GM10266 (cell line): ENCODE measurements around the gene TTC14.

ENCODE experiments used
- DNase-seq: peaks from one replicate; pipeline ENCODE4 v3.0.0; 2012; ENCODE audit errors: extremely low spot score
- CTCF ChIP-seq: IDR thresholded peaks from 2 replicates; pipeline ENCODE4 v1.5.1; 2012; ENCODE audit warnings: mild to moderate bottlenecking, low read depth; ENCODE audit not compliant: control insufficient read depth, insufficient read depth; ENCODE audit errors: missing control alignments

The TTC14 gene, protein sequence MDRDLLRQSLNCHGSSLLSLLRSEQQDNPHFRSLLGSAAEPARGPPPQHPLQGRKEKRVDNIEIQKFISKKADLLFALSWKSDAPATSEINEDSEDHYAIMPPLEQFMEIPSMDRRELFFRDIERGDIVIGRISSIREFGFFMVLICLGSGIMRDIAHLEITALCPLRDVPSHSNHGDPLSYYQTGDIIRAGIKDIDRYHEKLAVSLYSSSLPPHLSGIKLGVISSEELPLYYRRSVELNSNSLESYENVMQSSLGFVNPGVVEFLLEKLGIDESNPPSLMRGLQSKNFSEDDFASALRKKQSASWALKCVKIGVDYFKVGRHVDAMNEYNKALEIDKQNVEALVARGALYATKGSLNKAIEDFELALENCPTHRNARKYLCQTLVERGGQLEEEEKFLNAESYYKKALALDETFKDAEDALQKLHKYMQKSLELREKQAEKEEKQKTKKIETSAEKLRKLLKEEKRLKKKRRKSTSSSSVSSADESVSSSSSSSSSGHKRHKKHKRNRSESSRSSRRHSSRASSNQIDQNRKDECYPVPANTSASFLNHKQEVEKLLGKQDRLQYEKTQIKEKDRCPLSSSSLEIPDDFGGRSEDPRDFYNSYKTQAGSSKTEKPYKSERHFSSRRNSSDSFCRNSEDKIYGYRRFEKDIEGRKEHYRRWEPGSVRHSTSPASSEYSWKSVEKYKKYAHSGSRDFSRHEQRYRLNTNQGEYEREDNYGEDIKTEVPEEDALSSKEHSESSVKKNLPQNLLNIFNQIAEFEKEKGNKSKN

GRCh38 chr3:180601688-180602666 is at the start of gene TTC14:
Gene TTC14, plus strand, starts transcription at chr3:180602163. Its CDS starts 99 bp downstream, at chr3:180602262.
- DNase-seq: peak; percentile 96
- peak; percentile 56 for TF ChIP-seq CTCF

DNA sequence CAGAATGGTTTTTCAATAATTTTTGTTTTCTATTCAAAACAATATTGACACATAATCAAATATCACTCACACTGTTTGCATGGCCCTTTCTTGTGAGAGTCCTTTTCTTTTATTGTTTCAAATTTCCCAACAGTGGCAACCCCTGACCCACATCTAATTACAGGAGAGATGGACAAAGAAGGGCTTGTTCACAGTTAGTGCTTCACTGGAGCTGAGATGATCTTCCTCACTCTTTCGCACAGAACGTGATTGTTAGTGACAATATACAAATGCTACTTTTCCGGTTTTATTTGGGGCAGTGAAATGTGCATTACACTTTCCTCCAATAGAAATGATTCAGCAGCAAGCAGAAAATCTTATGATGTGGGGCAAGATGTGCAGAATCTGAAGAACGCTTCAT is 38.6 kb upstream of the TTC14 start:
- TF ChIP-seq CTCF: no peak
- no peak for DNase-seq

- DNase-seq: no peak
- TF ChIP-seq CTCF: no peak
Measured at GRCh38 chr3:180564676-180565075, 37.3 kb upstream of the TTC14 start.

DNA sequence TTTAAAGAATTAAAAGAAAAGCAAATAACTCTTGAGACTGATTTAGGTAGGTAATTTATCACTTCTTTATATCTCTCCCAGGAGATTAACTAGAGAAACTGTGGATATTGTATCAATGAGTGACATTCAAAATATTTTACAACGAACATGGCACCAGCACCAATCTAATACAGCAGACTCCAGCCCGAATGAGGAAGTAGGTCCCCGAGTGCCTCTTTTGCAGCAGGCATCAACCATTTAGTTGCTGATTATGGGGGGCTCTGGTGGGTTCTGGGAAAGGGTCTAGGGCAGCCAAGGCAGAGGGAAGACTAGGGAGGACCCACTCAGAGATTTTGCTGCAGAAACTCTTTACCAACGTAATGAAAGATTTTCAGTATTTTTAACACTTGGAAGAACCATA is 31.7 kb upstream of the TTC14 start:
- no peak for TF ChIP-seq CTCF
- DNase-seq: no peak

GRCh38 chr3:180571831-180572598 is 29.9 kb upstream of the TTC14 start:
- no peak for DNase-seq
- no peak for TF ChIP-seq CTCF

DNA sequence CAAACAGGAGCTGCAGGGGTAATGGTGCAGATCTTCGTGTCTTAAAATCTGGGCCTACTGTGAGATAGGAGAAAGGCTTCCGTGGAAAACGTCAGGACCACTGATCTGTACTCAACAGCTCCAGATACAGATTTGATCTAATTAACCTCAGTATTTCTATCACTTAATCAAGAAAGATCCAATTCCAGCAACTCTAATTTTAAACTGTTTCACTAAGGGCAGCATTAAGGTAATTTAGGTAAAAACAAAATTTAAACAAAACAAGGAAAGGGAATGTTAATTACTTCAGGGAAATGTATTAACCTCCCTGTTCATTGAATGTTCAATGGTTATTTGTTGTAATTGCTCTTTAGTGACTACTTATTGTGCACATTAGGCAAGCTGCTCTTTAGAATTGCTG is 26.4 kb upstream of the TTC14 start:
- DNase-seq: no peak
- no peak for TF ChIP-seq CTCF
